Activated CD4-positive, alpha-beta memory T cell treated with anti-CD3 and anti-CD28 coated beads, Interleukin-2, amount 10 ng/mL, durations not matched to agents 7 days and 5 days (primary cell): ENCODE measurements around the gene CTSO. TPM values are rescaled to one million over a fixed set of nuclear protein-coding genes. Genes with fewer than 3 reads are reported as not detected.
"Not testable (repeated sequence)": the region's sequence is repeated elsewhere in the genome, so short reads cannot be mapped to it uniquely, and the experiment has no call there.

Experiments
- CTCF ChIA-PET: fragments of 350-600 bp; sonication (Branson Sonifier 250); formaldehyde crosslinking; loops from one replicate; lab custom pipeline; 2021; ENCODE audit warnings: antibody characterized with exemption, inconsistent platforms; lab: Charles Lee
- POLR2A ChIA-PET: fragments of 350-600 bp; sonication (Branson Sonifier 250); formaldehyde crosslinking; loops from one replicate; lab custom pipeline; 2021; ENCODE audit warnings: antibody characterized with exemption; lab: Charles Lee
- DNase-seq: peaks from one replicate; pipeline ENCODE4 v3.0.0-alpha.2; 2020
- H3K27ac Mint-ChIP-seq: one replicate; pipeline ENCODE4 v1.8.0; 2021; ENCODE audit warnings: mild to moderate bottlenecking, mixed read lengths
- H3K27me3 Mint-ChIP-seq: one replicate; pipeline ENCODE4 v1.8.0; 2021; ENCODE audit warnings: mixed read lengths
- H3K36me3 Mint-ChIP-seq: one replicate; pipeline ENCODE4 v1.8.0; 2021; ENCODE audit warnings: low read depth, mixed read lengths
- H3K4me1 Mint-ChIP-seq: one replicate; pipeline ENCODE4 v1.8.0; 2021; ENCODE audit warnings: mixed read lengths
- H3K4me3 Mint-ChIP-seq: one replicate; pipeline ENCODE4 v1.8.0; 2021; ENCODE audit warnings: mild to moderate bottlenecking, mixed read lengths
- H3K9me3 Mint-ChIP-seq: one replicate; pipeline ENCODE4 v1.8.0; 2021; ENCODE audit warnings: mixed read lengths
- total RNA-seq, 2 experiments: library from RNA; stranded (reverse); gene quantifications; one replicate each; pipeline ENCODE4 v1.2.3, GENCODE V29; 2021

CTSO gene
- total RNA-seq, 2 experiments from 2014 or later = 5.2 to 5.3 TPM

DNA sequence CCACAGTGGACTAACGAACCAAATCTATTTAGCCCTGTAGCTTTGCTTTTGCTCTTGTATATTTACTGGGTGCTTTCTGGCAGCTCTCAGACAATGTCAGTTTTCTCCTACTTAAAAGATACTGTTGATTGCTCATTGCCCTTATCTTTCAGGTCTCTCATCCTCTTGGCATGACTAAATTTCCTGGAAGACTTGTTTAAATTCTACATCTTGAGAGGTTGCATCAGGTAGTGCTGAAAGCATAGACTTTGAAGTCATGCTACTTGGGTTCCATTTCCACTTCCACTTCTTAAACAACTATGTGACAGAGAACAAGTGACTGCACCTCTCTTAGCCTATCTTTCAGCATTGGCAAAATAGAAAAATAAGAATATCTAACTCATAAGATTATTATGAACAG, 41.8 kb downstream of the CTSO start:
- peaks cover 17% of the 10 kb centered on the region for H3K4me1 Mint-ChIP-seq
- ChIA-PET CTCF (interaction anchor here (1.3 kb wide), 1 partner anchor 42 kb away, joined by 3 read pairs; the partner anchor contains the start of gene CTSO), POLR2A (interaction anchor here (1.2 kb wide), 1 partner anchor 41 kb away, joined by 3 read pairs; no protein-coding TSS in a partner anchor)
- no peaks in the 10 kb centered on the region for H3K36me3 Mint-ChIP-seq
- H3K27me3 Mint-ChIP-seq = no peaks in the 10 kb centered on the region
- no peaks in the 10 kb centered on the region for H3K9me3 Mint-ChIP-seq
- no peak overlapping the region for H3K27ac Mint-ChIP-seq
- DNase-seq = no peak
- no peak overlapping the region for H3K4me3 Mint-ChIP-seq

DNA sequence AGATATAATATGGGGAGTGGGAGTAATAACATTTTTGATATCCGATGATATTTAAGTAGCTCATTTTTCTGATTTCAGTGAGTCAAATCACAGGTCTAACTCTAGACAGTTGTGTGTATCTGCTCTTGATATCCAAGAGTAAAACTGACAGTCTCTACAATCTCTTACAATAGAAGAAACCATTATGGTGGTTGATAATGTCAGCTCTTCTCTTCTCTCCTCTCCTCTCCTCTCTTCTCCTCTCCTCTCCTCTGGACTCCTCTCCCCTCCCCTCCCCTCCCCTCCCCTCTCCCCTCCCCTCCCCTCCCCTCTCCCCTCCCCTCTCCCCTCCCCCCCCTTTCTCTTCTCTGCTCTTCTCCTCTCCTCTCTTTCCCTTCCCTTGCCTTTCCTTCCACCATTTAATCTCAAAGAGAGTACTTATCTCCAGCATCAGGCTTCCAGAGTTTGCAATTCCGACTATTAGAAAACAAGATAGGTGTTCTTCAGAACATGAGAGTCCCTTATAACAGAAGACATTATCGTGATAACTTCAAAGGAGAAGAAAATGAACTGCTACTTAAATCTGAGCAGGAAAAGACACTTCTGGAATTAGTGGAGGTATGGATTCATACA, 43.9 kb downstream of the CTSO start:
- H3K27me3 Mint-ChIP-seq = no peaks in the 10 kb centered on the region
- H3K4me3 Mint-ChIP-seq = no peak overlapping the region
- ChIA-PET CTCF (no interaction called here), POLR2A (interaction anchor here (1.4 kb wide), 1 partner anchor 43 kb away, joined by 3 read pairs; no protein-coding TSS in a partner anchor)
- no peak for DNase-seq
- H3K4me1 Mint-ChIP-seq = peaks cover 17% of the 10 kb centered on the region
- H3K27ac Mint-ChIP-seq = no peak overlapping the region
- H3K36me3 Mint-ChIP-seq = no peaks in the 10 kb centered on the region
- no peaks in the 10 kb centered on the region for H3K9me3 Mint-ChIP-seq

DNA sequence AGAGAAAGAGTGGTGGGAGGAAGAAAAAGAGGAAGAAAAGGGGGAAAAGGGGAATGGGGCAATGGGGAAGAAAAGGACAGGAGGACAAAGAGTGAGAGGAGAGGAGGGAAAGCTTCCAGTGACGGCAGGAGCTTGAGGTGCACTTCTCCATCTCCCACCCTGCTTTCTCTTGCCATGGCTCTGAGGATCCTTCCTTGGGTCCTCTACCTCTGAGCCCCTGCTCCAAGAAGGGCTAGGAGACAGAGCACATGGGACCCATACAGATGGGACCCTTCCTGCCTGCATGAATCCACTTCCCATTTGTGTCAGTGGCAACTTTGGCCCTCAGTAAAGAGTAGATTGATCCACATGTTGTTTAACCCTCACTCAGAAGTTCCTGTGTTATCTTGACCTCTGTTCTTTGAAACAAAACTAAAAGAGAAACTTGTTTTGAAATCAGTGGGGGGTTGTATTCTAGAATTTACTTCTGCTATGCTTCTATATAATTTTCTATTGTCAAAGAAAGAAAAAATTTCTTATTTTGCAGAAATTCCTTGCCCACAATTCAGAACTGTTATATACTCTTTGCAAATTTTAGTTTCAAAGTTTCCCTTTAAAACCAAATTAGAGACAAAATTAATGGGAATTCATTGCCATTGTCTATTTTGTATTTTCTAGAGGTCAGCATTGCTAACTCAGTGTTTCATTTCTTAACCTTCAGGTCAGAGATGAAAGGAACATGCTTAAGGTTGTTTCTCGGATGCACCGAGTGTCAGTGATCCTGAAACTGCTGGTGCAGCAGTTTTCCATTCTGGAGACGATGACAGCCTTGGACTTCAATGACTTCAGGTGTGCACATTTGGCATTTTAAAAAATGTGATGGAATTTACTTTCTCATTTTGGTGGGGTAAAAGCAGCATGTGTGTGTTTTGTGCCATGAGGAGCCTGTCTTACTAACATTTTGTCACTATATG, 45.2 kb downstream of the CTSO start:
- ChIA-PET CTCF (no interaction called here), POLR2A (no interaction called here)
- Mint-ChIP-seq H3K27me3 (no peaks in the 10 kb centered on the region), H3K27ac (no peak overlapping the region), H3K4me3 (no peak overlapping the region), H3K4me1 (peaks cover 17% of the 10 kb centered on the region), H3K9me3 (no peaks in the 10 kb centered on the region), H3K36me3 (no peaks in the 10 kb centered on the region)
- no peak for DNase-seq

DNA sequence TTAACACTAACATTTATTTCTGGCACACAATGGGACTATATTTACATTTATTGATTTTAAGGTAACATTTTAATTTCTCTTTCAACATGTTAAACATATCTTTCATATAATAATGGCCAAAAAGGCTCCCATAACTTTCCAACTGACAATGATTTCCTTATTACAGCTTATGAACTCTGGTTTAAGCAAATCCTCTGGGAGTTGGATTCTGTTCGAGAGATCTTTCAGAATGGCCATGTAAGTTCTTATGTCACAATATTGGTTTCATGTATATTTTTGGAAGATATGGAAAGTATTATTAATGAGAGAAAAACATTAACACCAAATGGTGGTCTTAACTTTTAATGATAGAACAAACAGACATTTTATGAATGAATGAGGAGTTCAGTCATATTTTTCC, 46.1 kb downstream of the CTSO start:
- no peaks in the 10 kb centered on the region for H3K36me3 Mint-ChIP-seq
- H3K9me3 Mint-ChIP-seq = no peaks in the 10 kb centered on the region
- no peaks in the 10 kb centered on the region for H3K27me3 Mint-ChIP-seq
- peaks cover 14% of the 10 kb centered on the region for H3K4me1 Mint-ChIP-seq
- H3K27ac Mint-ChIP-seq = no peak overlapping the region
- CTCF ChIA-PET = no interaction called here
- H3K4me3 Mint-ChIP-seq = no peak overlapping the region
- POLR2A ChIA-PET = no interaction called here
- no peak for DNase-seq

DNA sequence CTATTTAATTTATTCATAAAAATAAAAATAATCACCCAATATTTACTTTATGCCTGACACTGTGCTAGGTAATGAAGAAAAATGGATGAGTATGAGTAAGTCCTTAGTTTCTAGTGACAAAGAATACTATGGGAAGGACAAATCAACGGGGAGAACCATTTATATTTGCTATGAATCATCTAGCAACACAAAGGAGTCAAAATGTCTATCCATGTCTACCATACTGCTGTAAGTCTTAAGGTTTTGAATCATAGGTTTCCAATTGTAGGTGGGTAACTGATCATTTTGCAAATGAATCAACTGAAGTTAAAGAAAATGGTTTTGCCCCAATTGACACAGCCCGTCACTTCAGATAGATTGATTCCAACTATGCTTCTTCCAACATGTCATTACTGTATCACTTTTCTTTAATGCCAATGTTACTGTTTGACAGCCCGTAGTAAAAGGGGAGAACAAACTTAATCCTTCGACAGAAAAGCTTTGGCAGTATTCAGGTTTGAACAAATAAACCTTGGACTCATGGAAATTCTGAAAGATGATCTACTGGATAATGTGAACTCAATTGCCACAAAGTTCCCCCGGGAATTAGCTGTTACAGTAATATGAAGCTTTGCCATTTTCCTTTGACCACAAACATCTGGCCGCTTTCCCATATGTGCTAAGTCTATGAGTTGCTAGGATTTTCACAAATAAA, 47.0 kb downstream of the CTSO start:
- Mint-ChIP-seq H3K36me3 (no peaks in the 10 kb centered on the region), H3K27me3 (no peaks in the 10 kb centered on the region), H3K9me3 (no peaks in the 10 kb centered on the region), H3K4me1 (peaks cover 8% of the 10 kb centered on the region), H3K4me3 (no peak overlapping the region), H3K27ac (no peak overlapping the region)
- ChIA-PET CTCF (no interaction called here), POLR2A (no interaction called here)
- DNase-seq = no peak

DNA sequence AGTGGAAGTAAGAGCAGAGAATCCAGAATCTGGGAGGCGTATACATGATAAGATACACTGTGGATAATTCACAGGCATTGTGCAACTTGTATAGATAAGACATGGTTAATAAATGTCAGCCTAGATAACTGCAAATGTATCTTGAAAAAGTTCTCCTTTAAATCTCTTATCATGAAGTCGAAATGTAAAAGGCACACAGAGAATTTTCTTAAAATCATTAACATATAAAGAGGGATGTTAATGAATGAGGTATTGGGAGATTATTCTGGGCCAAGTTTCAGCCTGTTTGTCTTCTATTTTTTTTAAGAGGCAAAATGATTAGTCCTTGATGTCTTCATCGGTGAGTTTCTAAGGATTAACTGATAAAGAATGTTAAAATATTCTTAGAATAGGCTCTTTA, 49.3 kb downstream of the CTSO start:
- POLR2A ChIA-PET = no interaction called here
- no peaks in the 10 kb centered on the region for H3K9me3 Mint-ChIP-seq
- DNase-seq = no peak
- H3K36me3 Mint-ChIP-seq = no peaks in the 10 kb centered on the region
- no peak overlapping the region for H3K4me3 Mint-ChIP-seq
- H3K4me1 Mint-ChIP-seq = peaks cover 6% of the 10 kb centered on the region
- CTCF ChIA-PET = no interaction called here
- H3K27me3 Mint-ChIP-seq = no peaks in the 10 kb centered on the region
- H3K27ac Mint-ChIP-seq = no peak overlapping the region

DNA sequence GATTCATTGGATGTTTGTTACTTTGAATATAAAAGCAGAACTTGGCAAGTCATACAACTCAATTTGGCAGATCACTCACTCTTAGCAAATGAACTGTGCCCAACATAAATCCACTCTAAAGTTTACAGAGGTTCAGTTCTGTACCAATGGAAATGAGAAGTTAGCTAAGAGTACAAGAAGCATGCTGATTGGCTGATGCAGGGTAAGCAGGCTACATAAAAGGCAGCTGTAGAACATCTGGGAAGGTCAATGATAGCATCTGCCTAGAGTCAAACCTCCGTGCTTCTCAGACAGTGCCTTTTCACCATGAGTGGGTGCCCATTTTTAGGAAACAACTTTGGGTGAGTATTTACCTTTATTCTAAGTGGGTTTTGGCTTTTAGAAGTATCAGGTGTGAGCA, 50.2 kb downstream of the CTSO start, which contains the start of gene TDO2:
TDO2 (plus strand) TSS at position 244 of the 400 bp plus-strand sequence; CDS start at position 307, 63 bp downstream.
- H3K4me1 Mint-ChIP-seq = peaks cover 6% of the 10 kb centered on the region
- H3K4me3 Mint-ChIP-seq = no peak within 1 kb of the TSS
- no peaks in the 10 kb centered on the region for H3K27me3 Mint-ChIP-seq
- no peak for DNase-seq
- no peaks in the 10 kb centered on the region for H3K9me3 Mint-ChIP-seq
- H3K27ac Mint-ChIP-seq = no peak within 1 kb of the TSS
- POLR2A ChIA-PET = no interaction called here
- no peaks in the 10 kb centered on the region for H3K36me3 Mint-ChIP-seq
- CTCF ChIA-PET = no interaction called here

DNA sequence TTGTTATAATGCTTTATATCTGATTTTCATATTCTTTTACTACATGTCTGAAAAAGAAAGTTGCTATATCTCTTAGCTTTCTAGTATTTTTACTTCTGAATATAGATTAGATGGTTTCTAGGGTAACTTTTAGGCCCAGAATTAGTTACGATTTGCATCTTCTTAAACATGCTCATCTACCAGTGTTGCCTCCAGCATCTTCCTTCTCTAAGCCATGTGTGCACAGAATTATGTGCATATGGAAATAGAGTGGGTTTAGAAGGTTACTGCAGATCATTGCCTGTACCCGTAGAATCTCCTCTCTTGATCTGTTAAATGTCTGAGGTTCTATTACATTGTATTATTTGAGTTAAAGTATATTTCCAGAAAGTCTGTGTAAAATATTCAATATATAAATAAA, 52.7 kb downstream of the CTSO start:
- ChIA-PET CTCF (no interaction called here), POLR2A (no interaction called here)
- H3K27me3 Mint-ChIP-seq = no peaks in the 10 kb centered on the region
- DNase-seq = no peak
- no peaks in the 10 kb centered on the region for H3K9me3 Mint-ChIP-seq
- H3K36me3 Mint-ChIP-seq = no peaks in the 10 kb centered on the region
- H3K27ac Mint-ChIP-seq = no peak overlapping the region
- no peaks in the 10 kb centered on the region for H3K4me1 Mint-ChIP-seq
- no peak overlapping the region for H3K4me3 Mint-ChIP-seq

DNA sequence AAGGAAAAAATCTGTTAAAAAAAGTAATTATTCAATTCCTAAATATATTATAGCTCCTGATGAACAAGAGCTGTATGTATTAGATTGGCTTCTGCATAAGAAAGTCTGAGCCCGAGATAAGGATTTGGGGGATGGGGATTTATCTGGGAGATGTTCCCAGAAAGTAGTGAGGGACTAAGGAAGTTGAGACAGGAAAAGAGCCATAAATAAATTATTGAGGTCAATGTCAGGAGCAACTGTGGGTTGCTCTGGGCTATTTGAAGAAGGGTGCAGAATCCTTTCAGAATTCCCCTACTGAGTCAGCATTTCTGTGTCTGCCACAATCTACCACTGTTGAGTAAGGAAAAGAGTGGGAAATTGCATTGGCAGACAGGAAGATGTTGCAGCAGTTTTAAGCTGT, 53.3 kb downstream of the CTSO start:
- DNase-seq = no peak
- Mint-ChIP-seq H3K4me1 (no peaks in the 10 kb centered on the region), H3K27me3 (no peaks in the 10 kb centered on the region), H3K9me3 (no peaks in the 10 kb centered on the region), H3K36me3 (no peaks in the 10 kb centered on the region), H3K4me3 (no peak overlapping the region), H3K27ac (no peak overlapping the region)
- ChIA-PET POLR2A (no interaction called here), CTCF (no interaction called here)

DNA sequence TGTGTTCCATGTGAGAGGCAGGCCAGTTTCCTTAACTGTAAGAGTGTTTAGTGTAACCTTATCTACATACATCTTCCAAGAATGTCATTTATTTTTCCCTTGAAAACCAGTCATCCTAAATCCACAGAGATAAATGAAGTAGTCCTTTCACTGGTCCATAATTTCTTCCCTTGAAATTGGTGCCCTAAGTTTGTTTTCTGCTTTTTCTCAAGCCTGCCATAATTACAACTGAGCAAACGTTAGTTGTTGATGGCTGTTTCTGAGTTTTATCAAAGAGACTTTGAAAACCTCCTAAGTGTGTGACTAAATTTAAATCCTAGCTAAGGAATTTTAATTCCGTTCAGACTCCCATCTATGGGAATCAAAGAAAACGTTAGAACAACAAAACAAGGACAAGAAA, 53.8 kb downstream of the CTSO start:
- Mint-ChIP-seq H3K27ac (no peak overlapping the region), H3K4me1 (no peaks in the 10 kb centered on the region), H3K4me3 (no peak overlapping the region), H3K36me3 (no peaks in the 10 kb centered on the region), H3K27me3 (no peaks in the 10 kb centered on the region), H3K9me3 (no peaks in the 10 kb centered on the region)
- CTCF ChIA-PET = no interaction called here
- DNase-seq = no peak
- POLR2A ChIA-PET = no interaction called here

DNA sequence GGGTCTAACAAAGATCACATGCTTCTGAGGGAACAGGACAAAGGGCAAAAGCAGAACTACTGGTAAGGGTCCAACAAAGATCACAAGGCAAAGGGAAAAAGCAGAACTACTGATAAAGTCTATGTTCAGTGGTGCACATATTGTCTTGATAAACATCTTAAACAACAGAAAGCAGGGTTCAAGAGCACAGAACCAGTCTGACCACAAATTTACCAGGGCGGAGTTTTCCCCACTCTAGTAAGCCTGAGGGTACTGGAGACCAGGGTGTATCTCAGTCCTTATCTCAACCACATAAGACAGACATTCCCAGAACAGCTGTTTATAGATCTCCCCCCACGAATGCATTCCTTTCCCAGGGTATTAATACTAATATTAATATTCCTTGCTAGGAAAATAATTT, 55.3 kb downstream of the CTSO start:
- POLR2A ChIA-PET, H3K36me3 Mint-ChIP-seq: not testable (repeated sequence)

DNA sequence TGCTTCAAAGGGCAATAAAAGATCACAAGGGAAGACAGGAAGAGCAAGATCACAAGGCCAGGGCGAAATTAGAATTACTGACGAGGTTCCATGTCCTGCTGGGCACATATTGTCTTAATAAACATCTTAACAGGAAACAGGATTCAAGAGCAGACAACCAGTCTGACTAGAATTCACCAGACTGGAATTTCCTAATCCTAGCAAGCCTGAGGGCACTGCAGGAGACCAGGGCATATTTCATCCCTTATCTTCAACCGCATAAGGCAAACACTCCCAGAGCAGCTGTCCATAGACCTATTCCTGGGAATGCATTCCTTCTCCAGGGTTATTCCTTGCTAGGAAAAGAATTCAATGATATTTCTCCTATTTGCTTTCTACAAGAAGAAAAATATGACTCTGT, 62.6 kb downstream of the CTSO start:
- POLR2A ChIA-PET = no interaction called here
- no peak for DNase-seq
- Mint-ChIP-seq H3K27me3 (no peaks in the 10 kb centered on the region), H3K4me3 (no peak overlapping the region), H3K4me1 (no peaks in the 10 kb centered on the region), H3K36me3 (no peaks in the 10 kb centered on the region), H3K27ac (no peak overlapping the region), H3K9me3 (no peaks in the 10 kb centered on the region)
- CTCF ChIA-PET = no interaction called here

More for the DNA sequence above, 55.3 kb downstream of the CTSO start:
- H3K4me3 Mint-ChIP-seq, CTCF ChIA-PET, DNase-seq, H3K4me1 Mint-ChIP-seq, H3K27me3 Mint-ChIP-seq, H3K27ac Mint-ChIP-seq, H3K9me3 Mint-ChIP-seq: not testable (repeated sequence)

DNA sequence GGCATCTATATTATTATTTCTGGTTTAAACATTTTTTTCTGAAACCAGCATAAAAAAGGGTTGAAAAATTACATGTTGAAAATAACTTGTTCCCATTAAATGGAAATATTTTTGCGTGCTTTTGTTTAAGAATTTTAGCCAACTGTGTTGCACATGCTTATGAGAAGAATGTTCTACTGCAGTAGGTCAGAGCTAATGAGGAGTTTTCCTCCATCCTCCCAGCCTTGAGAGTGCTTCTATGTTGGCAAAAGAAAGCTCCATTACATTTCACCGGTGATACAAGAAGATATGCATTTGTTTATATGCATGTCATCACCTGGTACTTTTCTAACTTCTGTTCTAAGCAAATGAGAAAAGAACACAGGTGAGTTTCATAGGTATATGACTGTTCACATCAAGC, 63.7 kb downstream of the CTSO start:
- no peak for DNase-seq
- H3K9me3 Mint-ChIP-seq = no peaks in the 10 kb centered on the region
- H3K4me3 Mint-ChIP-seq = no peak overlapping the region
- no peaks in the 10 kb centered on the region for H3K36me3 Mint-ChIP-seq
- CTCF ChIA-PET = no interaction called here
- no peaks in the 10 kb centered on the region for H3K4me1 Mint-ChIP-seq
- POLR2A ChIA-PET = no interaction called here
- no peak overlapping the region for H3K27ac Mint-ChIP-seq
- H3K27me3 Mint-ChIP-seq = no peaks in the 10 kb centered on the region
